Measurements from ENCODE around the gene RAB1A.

DNA sequence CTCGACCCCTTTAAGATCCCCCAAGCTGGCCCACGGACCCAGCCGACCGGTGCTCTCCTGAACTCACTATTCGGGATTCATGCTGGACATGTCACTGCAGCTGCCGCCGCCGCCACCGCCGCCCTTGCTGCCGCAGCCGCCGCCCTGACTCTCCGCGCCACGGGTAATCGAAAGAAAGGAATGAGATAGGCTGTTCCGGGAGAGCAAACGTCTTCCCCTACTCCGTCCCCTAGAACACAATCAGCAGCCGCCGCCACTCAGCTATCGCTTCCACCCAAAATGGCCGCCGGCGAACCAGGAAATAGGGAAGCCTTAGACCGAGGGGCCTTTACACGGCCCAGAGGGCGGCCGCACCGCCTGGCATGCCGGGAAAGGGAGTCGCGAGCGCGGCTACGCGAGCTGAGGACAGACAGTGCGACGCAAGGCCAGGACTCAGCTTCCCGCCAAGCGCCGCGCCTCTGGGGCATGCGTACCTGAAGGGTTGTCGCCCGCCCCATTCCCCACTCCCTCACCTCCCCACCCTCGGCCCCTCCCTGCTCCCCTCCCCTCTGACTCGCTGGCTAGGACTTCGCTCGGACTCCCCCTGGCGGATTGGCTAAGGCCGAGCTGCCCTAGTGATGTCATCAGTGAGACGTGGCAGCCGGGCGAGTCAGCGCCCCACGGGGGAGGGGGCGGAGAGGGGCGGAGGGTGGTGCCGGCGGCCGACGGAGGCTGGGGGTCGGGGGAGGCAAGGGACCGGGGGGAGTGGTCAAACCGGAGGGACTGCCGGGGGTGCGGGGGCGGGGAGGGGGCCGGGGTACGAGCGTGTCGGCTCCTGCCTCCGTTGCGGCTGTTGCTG is at the start of gene RAB1A:
- TF ChIP-seq CTCF (IDR thresholded peaks at IDR 0.05) (peak in 2 of 4 experiments; percentile 34 to 35), POLR2A (IDR thresholded peaks at IDR 0.05) (peak; percentile 86 to 88), EP300 (IDR thresholded peaks at IDR 0.05) (peak in 1 of 4 donors; percentile 38)

Measured in sigmoid colon (tissue), 4 donors.